GM12801 (cell line): Measurements from ENCODE around the gene DHX15.

Source experiments
- CTCF ChIP-seq: IDR thresholded peaks from one replicate; pipeline ENCODE4 v1.5.1; 2011; ENCODE audit warnings: control low read depth; ENCODE audit not compliant: insufficient read length; ENCODE audit errors: extremely low read depth

Gene DHX15

GRCh38 chr4:24516926-24517325 is 67.4 kb downstream of the DHX15 start:
- no peak for TF ChIP-seq CTCF

GRCh38 chr4:24515698-24516097 is 68.7 kb downstream of the DHX15 start:
- no peak for TF ChIP-seq CTCF

DNA sequence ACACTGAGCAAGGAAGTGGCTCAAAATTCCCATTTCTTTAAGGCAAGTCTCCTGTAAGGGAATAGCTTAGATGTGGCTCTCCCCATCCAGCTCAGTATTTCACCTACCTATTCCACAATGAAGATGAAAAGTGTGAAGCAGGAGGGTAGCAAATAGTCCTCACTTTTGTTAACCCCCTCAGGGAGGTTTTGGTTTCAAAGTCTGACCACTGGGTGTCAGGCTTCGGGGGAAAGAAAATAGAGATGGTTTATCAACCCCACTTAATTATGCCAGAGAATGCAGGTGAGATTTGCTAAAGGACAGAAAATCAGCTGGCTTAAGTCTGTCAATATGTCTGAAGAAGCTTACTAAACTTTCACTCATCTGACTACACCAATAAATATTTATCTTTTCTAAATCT is 69.5 kb downstream of the DHX15 start:
- TF ChIP-seq CTCF = no peak

DNA sequence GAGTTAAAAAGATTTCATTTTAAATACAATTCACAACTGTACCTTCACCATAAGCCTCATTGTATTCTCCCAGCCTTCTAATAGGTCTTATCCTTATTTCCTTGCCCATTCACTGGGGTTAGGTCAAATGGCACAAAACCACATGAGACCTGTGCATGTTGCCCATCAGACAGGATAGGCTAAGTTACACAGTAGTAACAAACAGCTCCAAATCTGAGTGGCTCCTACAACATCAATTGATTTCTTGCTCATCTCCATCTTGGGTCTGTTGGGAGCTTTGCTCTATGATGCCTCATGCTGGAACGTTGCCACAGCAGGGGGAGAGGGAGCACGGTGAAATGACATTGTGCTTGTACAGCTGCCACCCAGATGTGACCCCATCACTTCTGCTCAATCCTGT is 70.6 kb downstream of the DHX15 start:
- no peak for TF ChIP-seq CTCF

GRCh38 chr4:24511371-24512063 is 72.8 kb downstream of the DHX15 start:
- no peak for TF ChIP-seq CTCF

DNA sequence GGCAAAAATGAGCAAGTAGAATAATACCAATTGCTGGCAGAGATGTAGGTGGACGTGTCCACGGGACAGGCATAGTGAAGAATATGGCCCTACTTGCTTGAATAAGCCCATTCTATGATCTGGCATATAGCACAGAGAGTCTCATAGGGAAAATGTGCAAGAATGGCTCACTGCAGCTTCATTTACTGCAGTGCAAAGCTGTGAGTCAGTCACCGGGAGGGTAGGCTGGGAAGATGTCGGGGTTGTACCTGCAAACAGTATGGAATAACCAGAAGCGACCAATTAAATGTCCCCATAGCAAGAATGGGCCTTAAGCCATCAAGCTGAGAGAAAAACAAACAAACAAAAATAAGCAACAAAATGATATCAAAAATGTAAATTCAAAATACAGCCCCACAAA is 74.3 kb downstream of the DHX15 start:
- TF ChIP-seq CTCF = no peak

DNA sequence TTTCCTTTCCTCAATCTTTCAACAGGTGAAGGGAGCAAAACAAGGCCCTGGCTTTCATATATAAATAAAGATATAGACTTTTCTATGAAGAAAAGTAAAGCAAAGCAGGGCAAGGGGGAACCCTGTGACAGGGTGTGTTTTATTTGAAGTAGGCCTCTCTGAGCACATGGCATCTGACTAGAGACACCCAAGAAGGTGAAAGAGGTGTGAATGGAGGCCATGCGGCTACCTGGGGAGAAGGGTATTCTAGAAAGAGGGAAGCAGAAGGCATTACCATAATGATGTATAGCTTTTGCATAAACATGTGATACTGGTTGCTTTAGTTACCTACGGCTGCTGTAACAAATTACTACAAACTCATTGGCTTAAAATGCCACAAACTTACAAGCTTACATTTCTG is 75.8 kb downstream of the DHX15 start:
- no peak for TF ChIP-seq CTCF
